AG09319 (cell line): ENCODE results near the gene CACNA1B.

ENCODE experiments used
- DNase-seq: peaks from one replicate; pipeline ENCODE4 v3.0.0-alpha.2; 2010; ENCODE audit warnings: low read depth; ENCODE audit errors: extremely low read depth
- TF ChIP-seq, protein P1 (sequence below): IDR thresholded peaks from 2 replicates; pipeline ENCODE4 v1.5.1; 2011; ENCODE audit warnings: low read depth, mild to moderate bottlenecking, inconsistent platforms, low read length, moderate library complexity

Gene CACNA1B

DNA sequence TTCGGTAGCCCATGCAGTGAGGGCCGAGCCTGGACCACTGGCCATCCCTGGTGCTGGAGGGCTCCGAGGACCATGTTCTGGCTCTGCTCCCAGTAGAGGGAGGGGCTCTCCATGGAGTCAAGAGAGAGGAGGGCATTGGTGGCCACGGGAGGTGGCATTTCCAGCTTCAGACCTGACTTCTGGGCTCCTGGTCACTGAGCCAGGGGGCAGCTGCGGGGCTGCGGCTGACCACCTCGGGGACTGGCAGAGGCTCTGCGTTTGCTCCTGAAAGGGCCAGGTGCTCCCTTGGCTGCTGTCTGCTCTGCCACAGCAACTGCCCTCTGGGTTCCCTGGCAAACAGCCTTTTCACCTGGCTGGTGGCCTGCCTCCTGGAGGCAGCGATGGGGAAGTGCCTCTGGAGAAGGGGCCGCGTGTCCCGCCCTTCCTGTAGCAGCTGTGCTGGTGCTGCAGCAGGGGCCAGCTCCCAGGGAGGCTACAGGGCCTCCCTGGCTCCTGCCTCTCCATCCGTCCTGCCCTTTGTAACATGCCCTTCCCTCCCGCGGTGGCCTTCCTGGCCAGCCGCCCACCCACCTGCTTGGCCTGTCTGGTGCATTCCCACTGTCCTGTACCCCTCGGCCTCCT, 144.6 kb downstream of the CACNA1B start:
- TF ChIP-seq, protein P1, sequence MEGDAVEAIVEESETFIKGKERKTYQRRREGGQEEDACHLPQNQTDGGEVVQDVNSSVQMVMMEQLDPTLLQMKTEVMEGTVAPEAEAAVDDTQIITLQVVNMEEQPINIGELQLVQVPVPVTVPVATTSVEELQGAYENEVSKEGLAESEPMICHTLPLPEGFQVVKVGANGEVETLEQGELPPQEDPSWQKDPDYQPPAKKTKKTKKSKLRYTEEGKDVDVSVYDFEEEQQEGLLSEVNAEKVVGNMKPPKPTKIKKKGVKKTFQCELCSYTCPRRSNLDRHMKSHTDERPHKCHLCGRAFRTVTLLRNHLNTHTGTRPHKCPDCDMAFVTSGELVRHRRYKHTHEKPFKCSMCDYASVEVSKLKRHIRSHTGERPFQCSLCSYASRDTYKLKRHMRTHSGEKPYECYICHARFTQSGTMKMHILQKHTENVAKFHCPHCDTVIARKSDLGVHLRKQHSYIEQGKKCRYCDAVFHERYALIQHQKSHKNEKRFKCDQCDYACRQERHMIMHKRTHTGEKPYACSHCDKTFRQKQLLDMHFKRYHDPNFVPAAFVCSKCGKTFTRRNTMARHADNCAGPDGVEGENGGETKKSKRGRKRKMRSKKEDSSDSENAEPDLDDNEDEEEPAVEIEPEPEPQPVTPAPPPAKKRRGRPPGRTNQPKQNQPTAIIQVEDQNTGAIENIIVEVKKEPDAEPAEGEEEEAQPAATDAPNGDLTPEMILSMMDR = no peak
- no peak for DNase-seq

DNA sequence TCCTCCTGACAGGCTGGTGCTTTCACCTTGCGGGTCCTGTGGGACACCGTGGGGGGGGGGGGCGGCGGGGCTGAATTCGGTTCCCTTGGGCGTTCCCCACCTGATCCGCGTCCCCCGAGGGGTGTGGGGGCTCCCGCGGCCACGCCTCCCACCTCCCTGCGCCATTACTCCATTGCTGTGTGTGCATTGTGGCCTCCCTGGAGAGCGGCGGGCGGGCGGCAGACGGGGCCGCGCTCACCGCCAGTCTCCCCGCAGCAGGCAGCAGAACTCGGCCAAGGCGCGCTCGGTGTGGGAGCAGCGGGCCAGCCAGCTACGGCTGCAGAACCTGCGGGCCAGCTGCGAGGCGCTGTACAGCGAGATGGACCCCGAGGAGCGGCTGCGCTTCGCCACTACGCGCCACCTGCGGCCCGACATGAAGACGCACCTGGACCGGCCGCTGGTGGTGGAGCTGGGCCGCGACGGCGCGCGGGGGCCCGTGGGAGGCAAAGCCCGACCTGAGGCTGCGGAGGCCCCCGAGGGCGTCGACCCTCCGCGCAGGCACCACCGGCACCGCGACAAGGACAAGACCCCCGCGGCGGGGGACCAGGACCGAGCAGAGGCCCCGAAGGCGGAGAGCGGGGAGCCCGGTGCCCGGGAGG, 145.3 kb downstream of the CACNA1B start:
- TF ChIP-seq, protein P1 = no peak
- DNase-seq = no peak

DNA sequence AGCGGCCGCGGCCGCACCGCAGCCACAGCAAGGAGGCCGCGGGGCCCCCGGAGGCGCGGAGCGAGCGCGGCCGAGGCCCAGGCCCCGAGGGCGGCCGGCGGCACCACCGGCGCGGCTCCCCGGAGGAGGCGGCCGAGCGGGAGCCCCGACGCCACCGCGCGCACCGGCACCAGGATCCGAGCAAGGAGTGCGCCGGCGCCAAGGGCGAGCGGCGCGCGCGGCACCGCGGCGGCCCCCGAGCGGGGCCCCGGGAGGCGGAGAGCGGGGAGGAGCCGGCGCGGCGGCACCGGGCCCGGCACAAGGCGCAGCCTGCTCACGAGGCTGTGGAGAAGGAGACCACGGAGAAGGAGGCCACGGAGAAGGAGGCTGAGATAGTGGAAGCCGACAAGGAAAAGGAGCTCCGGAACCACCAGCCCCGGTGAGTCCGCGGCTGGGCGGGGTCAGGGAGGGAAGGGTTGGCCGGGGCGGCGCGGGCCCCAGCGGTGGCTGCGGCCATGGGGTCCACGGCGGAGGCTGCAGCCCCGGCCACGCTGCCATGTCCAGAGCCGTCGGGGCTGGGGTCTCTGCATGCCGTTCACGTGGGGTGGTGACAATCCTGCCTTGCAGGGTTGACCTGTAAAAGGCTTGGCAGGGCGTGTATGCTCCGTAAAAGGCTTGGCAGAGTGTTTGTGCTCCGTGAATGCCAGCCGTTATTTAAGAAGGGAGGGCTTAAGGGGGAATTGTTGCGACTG, 146.0 kb downstream of the CACNA1B start:
- no peak for DNase-seq
- TF ChIP-seq, protein P1 = no peak

DNA sequence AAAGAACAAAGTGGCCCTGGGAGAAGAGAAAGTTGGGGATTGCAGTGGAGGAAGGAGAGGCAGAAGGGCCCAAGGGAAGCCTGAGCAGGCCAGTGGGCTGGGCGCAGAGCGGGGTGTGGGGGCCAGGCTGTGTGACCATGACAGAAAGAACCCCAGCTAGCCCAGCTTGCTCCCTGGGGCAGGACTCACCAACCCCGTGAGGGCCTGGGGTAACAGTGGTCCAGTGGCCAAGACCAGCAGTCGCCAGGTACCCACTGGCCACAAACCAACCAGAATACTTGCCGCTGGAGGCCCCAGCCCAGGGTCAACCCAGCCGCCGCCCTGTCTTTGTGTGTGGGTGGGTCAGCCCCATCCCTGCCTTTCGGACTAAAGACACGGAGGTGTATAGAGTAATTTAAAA, 146.5 kb downstream of the CACNA1B start:
- DNase-seq = no peak
- TF ChIP-seq, protein P1 = no peak

DNA sequence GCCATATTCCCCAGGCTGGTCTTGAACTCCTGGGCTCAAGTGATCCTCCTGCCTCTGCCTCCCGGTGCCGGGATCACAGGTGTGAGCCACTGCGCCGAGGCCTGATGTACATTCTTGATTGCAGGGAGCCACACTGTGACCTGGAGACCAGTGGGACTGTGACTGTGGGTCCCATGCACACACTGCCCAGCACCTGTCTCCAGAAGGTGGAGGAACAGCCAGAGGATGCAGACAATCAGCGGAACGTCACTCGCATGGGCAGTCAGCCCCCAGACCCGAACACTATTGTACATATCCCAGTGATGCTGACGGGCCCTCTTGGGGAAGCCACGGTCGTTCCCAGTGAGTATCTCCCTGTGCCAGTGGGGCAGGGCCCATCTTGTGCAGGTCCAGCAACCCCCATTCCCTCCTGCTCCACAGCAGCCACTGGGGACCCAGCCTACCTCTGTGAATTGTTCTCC, 147.3 kb downstream of the CACNA1B start:
- no peak for DNase-seq
- TF ChIP-seq, protein P1 = no peak

DNA sequence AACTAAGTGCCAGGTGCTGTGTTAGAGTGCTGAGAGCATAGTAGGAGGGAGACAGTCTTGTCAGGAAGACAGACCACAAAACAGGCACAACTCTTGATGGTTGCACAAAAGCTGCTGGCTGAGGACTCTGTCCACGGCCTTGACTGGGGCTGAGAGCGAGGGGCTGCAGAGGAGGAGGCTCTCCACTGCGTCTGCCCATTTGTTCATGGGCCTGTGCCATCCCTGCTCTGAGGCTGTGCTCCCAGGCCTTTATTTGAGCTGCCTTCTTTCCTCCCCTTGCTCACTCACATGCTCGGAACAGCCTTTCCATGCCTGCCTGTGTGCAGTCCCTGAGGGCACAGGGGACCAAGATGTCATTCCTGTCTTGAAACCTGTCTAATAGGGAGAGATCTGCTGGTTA, 147.8 kb downstream of the CACNA1B start:
- DNase-seq = no peak
- TF ChIP-seq, protein P1 = no peak

DNA sequence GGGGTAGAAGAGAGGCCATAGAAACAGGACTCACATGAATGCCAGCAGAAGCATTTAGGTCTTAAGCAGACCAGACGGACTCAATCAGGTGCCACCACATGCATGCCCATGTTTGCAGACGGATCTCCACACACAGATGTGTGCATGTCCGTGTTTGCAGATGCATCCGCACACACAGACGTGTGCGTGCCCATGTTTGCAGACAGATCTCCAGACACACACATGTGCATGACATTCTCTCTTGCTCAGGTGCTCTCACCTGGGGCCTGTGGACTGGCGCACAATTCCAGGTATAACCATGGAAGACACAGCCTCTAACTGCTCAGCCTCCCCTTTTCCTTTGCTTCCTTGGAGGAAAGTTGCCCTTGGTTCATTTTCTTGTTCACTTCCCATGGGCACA, 148.3 kb downstream of the CACNA1B start:
- TF ChIP-seq, protein P1 = no peak
- no peak for DNase-seq
